Activated CD8-positive, alpha-beta memory T cell treated with anti-CD3 and anti-CD28 coated beads, Interleukin-2, amount 50 U/mL, for 4 hours (primary cell): ENCODE measurements around the gene PTPRN2.
"Not testable (repeated sequence)": the region's sequence is repeated elsewhere in the genome, so short reads cannot be mapped to it uniquely, and the experiment has no call there.

Experiments used
- DNase-seq: peaks from one replicate; pipeline ENCODE4 v3.0.0-alpha.2; 2020

The PTPRN2 gene

DNA sequence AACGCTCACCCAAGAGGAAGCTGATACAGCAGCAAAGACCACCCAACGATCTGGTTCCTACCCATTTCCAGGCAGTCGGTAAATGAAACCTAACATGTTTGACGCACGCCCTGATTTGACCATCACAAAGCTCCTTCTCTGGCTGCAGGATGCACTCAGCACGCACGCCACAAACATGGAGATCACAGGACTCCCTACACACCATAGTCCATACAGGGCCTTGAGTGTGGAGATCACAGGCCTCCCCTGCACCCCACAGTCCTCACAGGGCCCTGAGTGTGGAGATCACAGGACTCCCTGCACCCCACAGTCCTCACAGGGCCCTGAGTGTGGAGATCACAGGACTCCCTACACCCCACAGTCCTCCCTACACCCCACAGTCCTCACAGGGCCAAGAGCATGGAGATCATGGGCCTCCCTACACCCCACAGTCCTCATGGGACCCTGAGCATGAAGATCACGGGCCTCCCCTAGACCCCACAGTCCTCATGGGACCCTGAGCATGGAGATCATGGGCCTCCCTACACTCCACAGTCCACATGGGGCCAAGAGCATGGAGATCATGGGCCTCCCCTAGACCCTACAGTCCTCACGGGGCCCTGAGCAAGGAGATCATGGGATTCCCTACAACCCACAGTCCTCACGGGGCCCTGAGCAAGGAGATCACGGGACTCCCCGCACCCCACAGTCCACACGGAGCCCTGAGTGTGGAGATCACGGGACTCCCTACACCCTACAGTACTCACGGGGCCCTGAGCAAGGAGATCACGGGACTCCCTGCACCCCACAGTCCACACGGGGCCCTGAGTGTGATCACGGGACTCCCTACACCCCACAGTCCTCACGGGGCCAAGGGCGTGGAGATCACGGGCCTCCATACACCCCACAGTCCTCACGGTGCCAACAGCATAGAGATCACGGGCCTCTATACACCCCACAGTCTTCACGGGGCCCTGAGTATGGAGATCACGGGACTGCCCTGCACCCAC, 841.6 kb downstream of the PTPRN2 start:
- DNase-seq: no peak

DNA sequence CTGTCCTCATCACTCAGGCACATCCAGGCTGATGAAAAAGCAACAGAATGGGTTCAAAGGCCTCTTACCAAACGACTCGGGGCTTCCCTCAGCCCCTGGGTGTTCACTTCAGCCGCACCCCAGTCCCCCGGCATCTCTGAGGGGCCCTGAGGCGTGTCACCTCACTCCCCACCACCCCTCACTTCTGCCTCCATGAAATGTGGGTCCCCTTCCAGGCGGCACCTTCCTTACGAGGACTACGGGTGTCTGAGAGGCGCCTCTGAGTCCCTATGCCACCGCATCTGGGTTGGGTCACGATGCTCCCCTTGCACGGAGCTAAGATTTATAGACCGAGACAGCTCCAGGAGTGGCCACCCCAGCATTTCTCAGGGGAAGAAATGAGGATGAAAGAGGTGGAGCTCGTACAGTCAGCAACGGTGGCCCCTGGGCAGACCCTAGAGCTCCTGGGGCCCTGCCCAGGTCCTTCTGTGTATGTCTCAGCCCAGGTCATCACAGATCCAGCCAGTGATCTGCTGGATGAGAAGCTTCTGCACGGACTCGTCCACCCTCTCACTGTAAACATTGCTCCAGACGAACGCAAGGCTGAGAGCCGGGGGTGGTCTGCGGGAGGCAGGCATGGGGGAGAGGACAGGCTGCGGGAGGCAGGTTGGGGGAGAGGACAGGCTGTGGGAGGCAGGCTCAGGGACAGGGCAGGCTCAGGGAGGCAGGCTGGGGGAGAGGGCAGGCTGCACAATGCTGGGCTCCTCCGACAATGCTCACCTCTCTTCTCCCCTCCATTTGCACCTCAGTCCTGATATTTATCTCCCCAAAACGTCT, 842.6 kb downstream of the PTPRN2 start:
- DNase-seq: no peak

DNA sequence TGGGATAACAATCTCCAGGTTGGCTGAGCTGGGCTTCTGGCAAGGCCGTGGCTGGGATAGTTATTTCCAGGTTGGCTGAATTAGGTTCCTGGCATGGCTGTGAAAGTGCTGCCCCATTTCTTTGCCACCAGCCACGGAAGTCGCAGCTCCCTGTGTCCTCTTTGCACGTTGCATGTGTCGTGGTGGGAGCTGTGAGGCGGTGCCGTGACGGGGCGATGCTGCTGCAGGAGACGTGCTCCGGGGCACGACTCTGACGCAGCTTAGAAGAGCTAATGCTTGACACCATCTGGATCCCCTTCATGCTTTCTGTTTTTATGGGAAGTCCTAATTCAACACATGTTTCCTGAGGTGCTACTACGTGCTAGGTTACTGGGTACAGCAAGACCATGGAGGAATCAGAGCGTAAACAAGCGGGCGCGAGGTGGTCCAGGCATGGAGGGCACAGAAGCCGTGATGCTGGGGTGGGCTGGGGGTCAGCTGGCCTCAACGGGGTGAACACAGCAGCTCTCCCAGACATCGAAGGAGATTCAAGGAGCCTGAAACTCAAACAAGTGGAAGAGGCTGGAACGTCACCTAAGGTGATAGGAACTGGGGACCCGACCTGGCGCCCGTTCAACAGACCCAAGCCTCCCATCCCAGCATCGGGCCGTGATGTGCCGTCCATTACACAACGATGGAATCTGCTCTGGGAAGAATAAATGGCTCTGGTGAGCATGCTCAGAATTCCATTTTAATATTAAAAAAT, 843.7 kb downstream of the PTPRN2 start:
- DNase-seq: no peak

DNA sequence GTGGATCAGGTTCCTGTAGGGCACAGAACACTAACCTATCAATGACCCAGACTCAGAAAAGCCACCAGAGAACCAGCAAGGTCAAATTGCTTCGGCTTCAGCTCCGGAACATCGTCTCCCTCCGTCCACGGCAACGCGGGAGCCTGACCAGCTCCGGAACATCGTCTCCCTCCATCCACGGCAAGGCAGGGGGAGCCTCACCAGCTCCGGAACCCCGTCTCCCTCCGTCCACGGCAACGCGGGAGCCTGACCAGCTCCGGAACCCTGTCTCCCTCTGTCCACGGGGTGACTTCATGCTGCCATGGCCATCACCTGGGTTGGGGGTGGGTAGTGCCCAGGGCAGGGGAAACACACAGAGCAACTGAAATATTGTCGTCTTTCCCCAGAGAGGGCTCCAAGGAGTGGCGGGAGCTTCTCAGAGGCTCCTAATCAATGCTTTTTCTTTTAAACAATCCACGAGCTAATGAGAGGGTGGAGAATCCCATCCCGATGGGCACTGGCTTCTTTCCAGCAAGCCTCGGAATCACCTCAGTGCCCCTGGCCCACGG, 847.3 kb downstream of the PTPRN2 start:
- DNase-seq: no peak

DNA sequence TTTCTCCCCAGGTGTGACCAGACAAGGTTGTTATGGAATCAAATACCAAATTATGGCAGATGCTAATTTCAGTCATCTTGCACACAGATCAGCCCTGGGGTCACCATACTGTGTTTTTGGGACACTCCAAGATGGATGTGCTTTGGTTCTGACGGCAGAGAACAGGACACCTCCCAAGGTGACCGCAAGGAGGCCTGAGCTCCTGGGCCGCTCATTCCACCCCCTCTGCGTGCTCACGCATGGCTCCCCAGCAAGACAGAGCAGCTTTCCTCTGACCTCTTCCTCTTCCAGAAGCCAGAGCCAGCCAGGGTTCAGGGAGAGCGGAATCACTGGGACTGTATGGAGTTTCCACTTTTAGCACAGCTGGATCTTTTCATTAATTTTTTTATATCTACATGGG, 848.0 kb downstream of the PTPRN2 start:
- no peak for DNase-seq

GRCh38 chr7:157739031-157739430, 848.6 kb downstream of the PTPRN2 start:
- no peak for DNase-seq

DNA sequence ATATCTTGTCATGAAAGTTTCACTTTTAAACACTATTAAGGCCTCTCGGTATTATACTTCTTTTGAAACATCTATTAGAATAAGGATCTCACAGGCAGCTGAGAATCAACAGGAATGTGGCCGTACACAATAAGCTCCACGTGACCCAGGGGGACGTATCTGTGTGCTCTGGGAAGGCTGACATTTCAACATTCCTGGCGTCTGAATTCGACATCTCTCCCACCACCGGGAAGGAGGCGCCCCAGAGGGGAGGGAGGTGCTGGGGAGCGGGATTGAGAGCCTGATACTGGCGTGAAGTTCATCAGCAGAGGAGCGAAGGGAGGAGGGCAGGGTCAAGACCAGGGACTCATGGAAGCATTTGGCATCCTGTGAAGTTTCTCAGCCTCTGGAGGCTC, 849.6 kb downstream of the PTPRN2 start:
- DNase-seq: no peak

DNA sequence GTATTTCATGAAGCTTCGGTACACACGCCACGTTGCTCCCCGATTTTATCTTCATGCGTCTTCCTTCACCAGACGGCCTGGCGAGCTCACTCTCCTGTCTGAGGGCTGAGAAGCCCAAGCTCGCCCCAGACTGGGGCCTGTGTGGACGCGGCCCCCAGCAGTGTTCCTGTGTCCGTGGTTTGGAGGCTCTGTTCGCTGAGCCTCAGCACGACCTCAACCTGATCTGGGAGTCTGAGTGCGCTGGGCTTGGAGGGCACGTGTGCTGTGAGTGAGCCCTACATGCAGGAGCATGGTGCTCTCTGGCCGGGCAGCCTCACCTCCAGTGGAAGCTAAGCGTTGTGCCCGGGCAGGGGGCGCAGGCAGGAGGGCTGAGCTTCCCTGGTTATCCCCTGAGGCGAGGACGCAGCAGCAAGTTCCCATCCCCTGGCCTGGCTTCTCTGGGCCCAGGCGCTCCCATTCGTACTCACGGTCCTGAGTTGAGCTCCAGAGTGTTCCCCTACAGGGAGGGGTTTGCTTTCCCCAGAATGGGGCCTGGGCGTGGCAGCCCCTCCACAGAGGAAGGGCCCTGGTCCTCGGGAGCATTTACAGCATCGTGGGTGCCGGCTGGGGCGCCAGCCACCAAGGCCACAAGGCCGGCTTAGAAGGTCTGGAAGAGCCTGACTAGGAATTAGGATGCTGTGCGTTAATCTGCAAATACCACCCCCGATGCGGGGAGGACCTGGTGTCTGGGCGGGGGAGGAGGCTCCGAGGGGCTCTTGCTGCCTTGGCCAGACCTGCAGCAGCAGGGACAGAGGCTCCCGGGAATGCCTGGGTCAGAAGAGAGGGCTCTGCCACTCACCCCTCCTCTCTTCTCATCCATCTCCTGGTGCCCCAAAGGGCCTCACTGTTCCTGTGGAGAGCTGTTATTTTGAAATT, 850.2 kb downstream of the PTPRN2 start:
- DNase-seq: no peak

DNA sequence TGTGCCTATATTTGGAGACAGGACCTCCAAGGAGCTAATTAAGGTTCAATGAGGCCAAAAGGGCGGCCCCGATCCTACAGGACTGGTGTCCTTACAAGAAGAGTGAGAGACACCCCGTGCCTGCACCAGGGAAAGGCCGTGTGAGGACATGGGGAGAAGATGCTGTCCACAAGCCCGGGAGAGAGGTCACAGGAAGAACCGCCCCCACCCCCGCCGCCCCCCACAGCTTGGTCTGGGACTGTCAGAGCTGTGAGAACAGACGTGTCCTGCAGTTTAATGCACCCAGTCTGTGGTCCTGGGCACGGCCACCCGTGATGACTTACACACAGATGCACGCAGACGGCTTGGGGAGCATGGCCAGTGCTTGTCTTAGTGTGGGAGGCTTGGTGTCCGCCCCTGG, 851.3 kb downstream of the PTPRN2 start:
- DNase-seq: no peak

DNA sequence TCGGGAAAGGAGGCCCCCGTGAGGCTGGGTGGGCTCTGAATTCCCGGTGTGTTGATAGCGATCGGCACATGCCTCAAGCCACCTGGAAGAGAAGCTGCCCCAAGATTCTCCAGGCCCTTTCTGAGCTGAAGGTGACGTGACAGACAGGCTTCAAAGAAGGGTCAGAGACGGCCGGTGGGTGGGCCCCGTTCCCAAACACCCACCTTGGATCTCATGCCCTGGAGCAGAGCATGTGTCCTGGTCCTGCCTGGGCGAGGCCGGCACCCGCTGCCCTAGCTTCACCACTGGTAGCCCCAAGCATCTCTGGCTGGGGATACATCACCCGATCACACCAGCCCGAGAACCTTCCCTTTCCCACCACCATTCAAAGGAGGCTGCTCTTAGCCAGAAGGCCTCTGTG, 851.8 kb downstream of the PTPRN2 start:
- DNase-seq: no peak

DNA sequence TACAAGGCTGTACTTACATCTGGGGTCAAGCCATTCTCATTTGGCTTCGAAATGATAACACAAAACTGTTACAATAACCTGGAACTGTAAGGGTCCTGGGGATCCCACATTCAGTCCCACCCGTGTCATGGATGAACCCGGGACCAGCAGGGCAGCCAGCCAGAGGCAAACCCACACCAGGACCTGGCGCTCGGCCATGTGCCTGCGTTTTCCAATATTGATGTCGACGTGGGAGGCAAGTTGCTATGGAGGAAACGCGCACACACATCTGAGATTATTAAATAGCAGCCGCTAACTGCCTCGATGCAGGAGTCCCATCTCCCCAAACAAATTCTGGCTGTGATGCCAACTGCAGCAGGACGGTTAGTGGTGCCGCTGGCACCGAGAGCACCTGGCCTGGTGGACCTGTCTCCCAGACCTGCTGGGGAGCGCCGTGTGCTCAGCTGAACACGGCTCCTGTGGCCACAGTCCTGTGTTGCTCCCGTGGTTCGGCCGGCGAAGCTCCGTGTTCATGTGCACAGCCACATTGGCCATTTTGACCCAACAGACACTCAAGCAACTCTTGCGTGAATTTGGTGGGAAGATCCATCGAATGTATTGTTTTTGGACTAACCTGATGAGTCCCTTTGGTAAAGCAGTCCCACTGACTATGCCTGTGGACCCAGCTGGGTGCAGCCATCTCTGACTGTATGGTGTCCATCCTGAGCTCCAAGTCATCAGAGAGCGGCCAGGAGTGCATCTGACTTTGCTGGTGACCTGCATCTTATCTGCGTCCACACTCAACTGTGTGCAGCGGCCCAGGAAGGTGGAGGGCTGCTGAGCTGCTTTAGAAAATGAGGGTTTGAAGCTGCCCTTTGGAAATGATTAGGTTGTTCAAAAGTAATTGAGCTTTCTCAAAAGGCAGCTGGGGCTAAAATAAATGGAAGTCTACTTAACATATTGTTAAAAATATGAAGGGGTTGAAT, 852.7 kb downstream of the PTPRN2 start:
- no peak for DNase-seq

DNA sequence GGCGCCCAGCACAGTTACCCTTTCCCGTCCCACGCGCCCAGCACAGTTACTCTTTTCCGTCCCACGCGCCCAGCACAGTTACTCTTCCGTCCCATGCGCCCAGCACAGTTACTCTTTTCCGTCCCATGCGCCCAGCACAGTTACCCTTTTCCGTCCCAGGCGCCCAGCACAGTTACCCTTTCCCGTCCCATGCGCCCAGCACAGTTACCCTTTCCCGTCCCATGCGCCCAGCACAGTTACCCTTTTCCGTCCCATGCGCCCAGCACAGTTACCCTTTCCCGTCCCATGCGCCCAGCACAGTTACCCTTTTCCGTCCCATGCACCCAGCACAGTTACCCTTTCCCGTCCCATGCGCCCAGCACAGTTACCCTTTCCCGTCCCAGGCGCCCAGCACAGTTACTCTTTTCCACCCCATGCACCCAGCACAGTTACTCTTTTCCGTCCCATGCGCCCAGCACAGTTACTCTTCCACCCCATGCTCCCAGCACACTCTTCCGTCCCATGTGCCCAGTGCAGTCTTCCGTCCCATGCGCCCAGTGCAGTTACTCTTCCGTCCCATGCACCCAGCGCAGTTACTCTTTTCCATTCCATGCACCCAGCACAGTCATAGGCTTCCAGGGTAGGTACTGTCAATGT, 853.7 kb downstream of the PTPRN2 start:
- not testable (repeated sequence) for DNase-seq

GRCh38 chr7:157731126-157731525, 856.5 kb downstream of the PTPRN2 start:
- no peak for DNase-seq

- DNase-seq: no peak
These were observed 857.0 kb downstream of the PTPRN2 start for GRCh38 chr7:157730614-157731013.

DNA sequence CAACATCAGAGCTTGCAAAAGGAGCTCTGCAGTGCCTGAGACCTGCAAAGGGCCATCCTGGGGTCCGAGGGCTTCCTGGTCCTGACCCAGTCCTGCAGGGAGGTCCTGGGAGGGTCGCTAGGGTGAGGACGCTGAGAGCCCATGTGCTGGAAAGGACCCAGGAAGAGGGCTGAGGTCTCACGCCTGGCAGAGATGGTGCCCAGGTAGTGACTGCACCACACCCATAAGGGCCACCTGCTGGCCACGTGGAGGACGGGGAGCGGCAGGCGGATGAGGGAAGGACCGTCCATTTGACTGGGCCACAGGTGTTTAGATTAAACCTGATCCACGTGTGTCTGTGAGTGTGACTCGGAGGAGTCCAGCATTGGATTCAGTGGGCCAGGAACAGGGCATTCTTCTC, 858.1 kb downstream of the PTPRN2 start:
- DNase-seq: no peak

DNA sequence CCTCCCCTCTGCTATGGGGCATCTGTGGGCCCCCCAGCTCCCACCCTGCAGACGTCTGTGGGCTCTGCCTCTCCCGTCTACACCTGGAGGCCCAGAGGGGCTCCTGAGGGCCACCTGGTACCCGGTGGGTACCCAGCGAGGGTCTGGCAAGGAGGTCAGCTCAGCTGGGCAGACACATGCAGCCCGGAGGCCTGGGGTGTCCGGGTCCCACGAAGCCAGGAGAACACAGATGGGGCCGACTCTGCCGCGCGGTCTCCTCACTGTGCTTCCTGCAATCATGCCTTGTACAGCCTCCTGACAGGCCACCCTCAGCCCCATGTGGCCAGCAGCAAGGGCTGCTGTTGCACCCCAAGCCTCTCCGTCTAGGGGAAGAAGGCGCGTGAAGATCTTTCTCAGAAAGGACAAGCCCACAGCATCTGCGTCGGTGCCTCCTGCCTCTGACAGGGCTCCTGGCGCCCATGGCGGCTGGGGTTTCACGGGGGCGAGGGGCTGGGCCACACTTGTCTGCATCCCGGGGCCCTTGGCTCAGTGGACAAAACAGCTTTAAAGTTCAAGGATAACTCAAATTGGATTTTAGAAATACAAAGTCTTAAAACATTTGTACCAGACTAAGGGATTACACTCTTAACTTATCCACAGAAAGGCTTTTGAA, 859.5 kb downstream of the PTPRN2 start:
- DNase-seq: no peak

- no peak for DNase-seq
These were observed 860.9 kb downstream of the PTPRN2 start for GRCh38 chr7:157726764-157727163.

- DNase-seq: not testable (repeated sequence)
These were observed 862.3 kb downstream of the PTPRN2 start for GRCh38 chr7:157725312-157725711.

- no peak for DNase-seq
These were observed 864.4 kb downstream of the PTPRN2 start for GRCh38 chr7:157723205-157723604.
